ENCODE measurements around the gene CBX4.

The CBX4 gene

GRCh38 chr17:79839356-79840268 lies at the start of gene CBX4:
TSS of gene CBX4 (minus strand) at chr17:79839440. CDS start at chr17:79839251, 189 bp downstream.
- peak; percentile 90 for DNase-seq

DNA sequence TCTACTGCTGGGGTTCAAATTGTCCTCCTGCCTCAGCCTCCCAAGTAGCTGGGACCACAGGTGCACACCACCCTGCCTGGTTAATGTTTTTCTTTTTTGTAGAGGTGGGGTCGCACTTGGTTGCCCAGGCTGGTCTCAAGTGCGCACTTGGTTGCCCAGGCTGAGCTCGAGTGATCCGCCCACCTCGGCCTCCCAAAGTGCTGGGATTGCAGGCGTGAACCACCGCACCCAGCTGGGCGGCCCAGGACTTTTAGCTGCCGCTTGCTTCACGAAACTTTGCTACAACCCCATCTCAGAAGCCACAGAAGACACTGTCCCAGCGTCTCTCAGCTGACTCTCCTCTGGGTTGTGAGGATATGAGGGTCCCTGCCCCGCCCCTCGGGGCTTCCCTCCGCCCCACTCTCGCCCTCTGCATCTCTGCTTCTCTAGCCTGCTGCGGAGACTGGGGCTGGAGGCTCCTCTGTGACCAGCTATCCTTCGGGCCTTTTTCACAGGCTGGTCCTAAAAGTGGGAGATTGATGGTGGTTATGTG lies 48.8 kb upstream of the CBX4 start:
- no peak for DNase-seq

- no peak for DNase-seq
These were observed 48.3 kb upstream of the CBX4 start for GRCh38 chr17:79887451-79887991.

DNA sequence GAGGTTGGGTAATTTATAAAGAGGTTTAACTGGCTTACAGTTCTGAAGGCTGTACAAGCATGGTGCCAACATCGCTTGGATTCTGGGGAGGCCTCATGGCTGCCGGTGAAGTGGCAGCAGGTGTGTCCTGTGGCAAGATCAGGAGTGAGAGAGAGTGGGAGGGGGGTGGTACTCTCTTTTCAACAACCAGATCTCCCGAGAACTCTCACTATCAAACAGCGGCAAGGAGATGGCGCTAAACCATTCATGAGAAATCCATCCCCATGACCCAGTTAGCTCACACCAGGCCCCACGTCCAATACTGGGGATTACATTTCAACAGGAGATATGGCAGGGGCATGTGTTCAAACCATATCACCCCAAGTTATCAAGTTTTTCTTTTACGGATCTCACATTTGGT lies 44.0 kb upstream of the CBX4 start:
- DNase-seq = no peak

DNA sequence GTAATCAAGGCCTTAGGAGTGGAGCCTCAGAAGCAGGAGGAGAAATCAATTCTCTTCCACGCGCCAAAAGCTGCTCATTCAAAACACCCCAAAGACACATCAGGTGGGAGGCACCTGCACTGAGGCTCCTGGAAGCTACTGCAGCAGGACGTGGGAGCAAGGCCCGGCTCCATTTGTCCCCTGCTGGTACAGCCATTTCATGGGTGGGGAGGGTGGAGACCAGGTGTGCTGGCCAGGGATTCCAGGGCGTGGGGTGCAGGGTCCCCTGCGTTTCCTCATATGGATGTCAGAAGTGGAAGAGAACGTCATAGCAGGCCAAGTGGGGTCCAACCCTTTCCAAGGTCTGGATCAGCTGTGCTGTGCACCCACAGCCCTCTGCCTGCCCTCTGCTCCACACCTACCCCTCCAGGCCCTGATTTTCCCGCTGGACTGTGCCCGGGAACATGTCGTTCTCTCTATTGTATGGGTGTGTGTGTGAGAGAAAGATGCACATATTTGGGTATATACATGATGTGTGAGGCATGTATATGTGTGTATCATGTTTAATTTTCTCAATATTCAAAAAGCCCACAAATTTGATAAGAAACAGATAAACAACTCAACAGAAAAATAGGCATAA lies 39.2 kb upstream of the CBX4 start:
- no peak for DNase-seq

GRCh38 chr17:79877041-79877440 lies 37.8 kb upstream of the CBX4 start:
- no peak for DNase-seq

- DNase-seq = no peak
These were observed 36.3 kb upstream of the CBX4 start for GRCh38 chr17:79875511-79875910.

DNA sequence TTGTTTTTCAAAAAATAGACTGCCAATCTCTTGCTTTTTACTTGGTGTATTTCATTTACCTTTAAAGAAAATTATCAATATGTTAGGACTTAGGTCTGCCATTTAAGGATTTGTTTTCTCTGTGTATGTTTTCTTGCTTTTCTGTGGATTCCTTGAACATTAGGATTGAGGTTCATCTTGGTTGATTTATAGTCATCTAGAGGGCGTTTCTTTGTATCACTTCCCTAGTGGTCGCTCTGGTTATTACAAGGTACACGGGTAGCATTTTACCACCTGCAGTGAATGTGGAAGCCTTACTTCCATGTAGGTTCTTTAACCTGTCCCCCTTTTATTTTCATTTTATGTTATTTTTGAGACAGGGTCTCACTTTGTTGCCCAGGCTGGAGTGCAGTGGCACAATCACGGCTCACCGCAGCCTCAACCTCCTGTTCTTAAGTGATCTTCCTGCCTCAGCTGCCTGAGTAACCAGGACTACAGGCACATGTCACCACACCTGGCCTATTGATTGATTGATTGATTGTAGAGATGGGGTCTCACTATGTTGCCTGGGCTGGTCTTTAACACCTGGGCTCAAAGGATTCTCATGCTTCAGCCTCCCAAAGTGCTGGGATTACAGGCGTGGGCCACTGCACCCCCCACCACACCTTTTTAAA lies 35.2 kb upstream of the CBX4 start:
- peak; percentile 54 for DNase-seq

- DNase-seq = no peak
These were observed 34.3 kb upstream of the CBX4 start for GRCh38 chr17:79873583-79873982.

DNA sequence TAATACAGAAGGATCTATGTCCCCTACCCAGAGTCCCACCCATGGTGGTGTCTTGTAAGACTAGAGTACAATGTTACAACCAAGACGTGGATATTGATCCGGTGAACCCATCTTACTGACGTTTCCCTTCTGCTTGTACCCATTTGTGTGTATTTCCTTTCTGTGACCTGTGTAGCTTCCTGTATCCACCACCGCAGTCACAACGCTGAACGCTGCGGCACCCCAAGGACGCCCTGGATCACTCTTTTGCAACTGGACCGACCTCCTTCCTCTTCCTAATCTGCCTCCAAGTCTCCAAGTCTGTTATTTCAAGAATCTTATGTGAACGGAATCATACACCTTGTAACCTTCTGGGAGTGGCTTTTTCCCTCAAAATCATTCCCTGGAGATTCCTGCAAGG lies 33.5 kb upstream of the CBX4 start:
- no peak for DNase-seq

- DNase-seq = no peak
These were observed 31.9 kb upstream of the CBX4 start for GRCh38 chr17:79871131-79871530.

- no peak for DNase-seq
These were observed 31.3 kb upstream of the CBX4 start for GRCh38 chr17:79870540-79870939.

- no peak for DNase-seq
These were observed 27.7 kb upstream of the CBX4 start for GRCh38 chr17:79866791-79867518.

- DNase-seq = no peak
These were observed 26.3 kb upstream of the CBX4 start for GRCh38 chr17:79865351-79866210.

DNA sequence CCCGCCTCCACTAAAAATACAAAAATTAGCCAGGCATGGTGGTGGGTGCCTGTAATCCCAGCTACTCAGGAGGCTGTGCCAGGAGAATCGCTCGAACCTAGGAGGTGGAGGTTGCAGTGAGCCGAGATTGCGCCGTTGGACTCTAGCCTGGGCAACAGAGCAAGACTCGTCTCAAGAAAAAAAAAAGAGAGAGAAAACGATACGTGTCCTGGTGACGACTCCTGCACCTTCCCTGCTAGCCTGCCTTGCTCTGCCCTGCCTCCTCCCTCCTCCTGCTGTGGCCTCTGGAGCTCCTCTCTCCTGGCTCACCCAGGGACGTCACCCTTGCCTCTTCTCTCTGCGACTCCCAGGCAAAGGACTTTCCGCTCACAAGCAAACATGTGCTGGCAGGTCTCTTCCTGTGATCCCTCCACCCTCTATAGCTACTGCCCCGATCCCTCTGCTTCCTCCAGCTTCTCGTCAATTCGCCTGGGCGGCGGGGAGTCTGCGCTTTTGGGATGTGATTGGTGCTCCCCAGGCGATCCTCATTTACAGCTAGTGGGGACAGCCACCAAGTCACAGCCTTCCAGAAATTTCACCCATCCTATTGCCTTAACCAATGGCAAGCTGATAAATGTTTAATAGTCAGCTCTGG lies 25.5 kb upstream of the CBX4 start:
- DNase-seq = no peak

GRCh38 chr17:79864147-79864546 lies 24.9 kb upstream of the CBX4 start:
- DNase-seq = no peak

DNA sequence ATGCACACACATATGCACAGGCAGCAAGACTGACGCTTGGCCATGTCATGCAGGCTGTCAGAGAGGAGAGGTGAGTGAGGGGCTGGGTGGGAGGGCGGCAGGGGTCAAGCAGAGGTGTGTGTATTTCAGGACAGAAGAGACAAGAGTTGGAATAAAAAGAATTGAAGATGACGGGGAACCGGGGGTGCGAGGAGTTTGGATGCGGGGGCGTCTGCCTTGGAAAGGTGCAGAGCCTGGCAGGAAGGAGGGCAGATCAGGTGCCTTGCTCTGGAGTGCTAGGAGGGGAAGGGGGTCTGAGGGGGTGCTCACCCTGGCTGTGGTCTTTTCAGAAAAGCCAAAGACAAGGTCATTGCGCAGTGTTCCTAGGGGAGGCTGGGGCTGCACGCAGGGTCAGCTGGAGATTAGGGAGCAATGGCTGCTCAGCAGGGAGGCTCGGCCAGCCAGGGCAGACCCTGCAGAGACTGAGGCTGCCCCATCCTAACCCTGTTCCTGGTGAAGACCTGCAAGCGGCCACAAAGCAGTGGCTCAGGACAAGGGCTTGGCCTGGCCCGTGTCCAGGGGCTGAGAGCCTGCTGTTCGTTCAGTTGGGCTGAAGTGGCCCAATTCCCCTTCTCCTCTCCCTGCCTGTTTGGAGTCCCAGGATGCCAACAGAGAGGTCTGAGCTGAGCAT lies 23.7 kb upstream of the CBX4 start:
- no peak for DNase-seq

GRCh38 chr17:79862238-79862637 lies 23.0 kb upstream of the CBX4 start:
- no peak for DNase-seq

DNA sequence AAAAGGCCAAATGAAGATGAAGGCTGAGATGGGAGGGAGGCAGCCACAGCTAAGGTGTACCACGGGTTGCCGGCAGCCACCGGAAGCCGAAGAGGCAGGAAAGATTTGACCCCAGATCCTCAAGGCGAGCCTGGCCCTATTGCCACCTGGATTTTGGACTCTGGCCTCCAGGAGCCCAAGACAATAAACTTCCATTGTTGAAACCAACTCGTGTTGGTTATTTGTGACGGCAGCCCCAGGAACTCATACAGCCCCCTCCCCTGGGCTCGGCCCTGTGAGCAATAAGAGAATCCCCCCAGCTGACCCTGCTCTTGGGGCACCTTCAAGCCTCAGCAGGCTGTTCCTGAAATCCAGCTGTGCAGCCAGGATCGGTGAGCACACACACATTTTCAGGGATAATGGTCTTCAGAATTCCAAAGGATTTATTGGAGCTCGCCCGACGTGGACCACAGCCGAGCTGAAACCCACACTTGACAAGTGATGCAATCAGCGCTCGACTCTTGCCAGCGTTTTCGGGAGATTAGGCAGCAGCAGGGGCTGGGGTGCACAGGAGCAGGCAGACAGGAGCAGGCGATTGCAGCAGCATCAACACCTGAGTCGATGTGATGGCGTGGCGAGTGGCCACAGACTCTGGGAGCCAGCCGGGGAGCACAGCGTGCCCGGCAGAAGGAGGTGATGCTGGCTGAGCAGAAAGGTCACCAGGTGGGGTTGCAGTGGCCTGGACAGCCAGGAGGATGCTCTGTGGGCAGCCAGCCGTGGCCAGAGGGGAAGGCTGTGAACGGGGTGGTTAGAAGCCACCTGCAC lies 22.4 kb upstream of the CBX4 start:
- DNase-seq = no peak
